ENCODE data around the gene LDLRAD3. TPM values are rescaled to one million over a fixed set of nuclear protein-coding genes. Genes with fewer than 3 reads are reported as not detected.

LDLRAD3 gene
- total RNA-seq, 1 donor from 2014 or later, result 19.6 TPM

GRCh38 chr11:35933320-35933871, 10.5 kb upstream of the LDLRAD3 start:
- H3K36me3 Mint-ChIP-seq (ENCODE audit: insufficient read depth), result no peaks in the 10 kb centered on the region
- TF ChIP-seq CTCF (IDR thresholded peaks at IDR 0.05; ENCODE audit: unreplicated experiment), result no peak
- no peak overlapping the region for H3K4me3 Mint-ChIP-seq (ENCODE audit: low read depth)
- H3K9me3 Mint-ChIP-seq (ENCODE audit: low read depth), result no peaks in the 10 kb centered on the region
- DNase-seq (ENCODE audit: low spot score, unreplicated experiment), result no peak
- no peak overlapping the region for H3K27ac Mint-ChIP-seq
- H3K27me3 Mint-ChIP-seq, result peaks cover 3% of the 10 kb centered on the region
- peaks cover 3% of the 10 kb centered on the region for H3K4me1 Mint-ChIP-seq (ENCODE audit: low read depth)

- no peak for DNase-seq (ENCODE audit: low spot score, unreplicated experiment)
- TF ChIP-seq CTCF (IDR thresholded peaks at IDR 0.05; ENCODE audit: unreplicated experiment), result no peak
- H3K4me1 Mint-ChIP-seq (ENCODE audit: low read depth), result peaks cover 4% of the 10 kb centered on the region
- H3K9me3 Mint-ChIP-seq (ENCODE audit: low read depth), result no peaks in the 10 kb centered on the region
- H3K36me3 Mint-ChIP-seq (ENCODE audit: insufficient read depth), result no peaks in the 10 kb centered on the region
- H3K27me3 Mint-ChIP-seq, result peaks cover 6% of the 10 kb centered on the region
- no peak overlapping the region for H3K27ac Mint-ChIP-seq
- H3K4me3 Mint-ChIP-seq (ENCODE audit: low read depth), result no peak overlapping the region
Observed at GRCh38 chr11:35934271-35934670, 9.6 kb upstream of the LDLRAD3 start.

GRCh38 chr11:35934981-35935380, 8.9 kb upstream of the LDLRAD3 start:
- Mint-ChIP-seq H3K4me3 (ENCODE audit: low read depth) (no peak overlapping the region), H3K4me1 (ENCODE audit: low read depth) (peaks cover 4% of the 10 kb centered on the region), H3K36me3 (ENCODE audit: insufficient read depth) (no peaks in the 10 kb centered on the region), H3K27me3 (peaks cover 7% of the 10 kb centered on the region), H3K9me3 (ENCODE audit: low read depth) (no peaks in the 10 kb centered on the region), H3K27ac (no peak overlapping the region)
- no peak for DNase-seq (ENCODE audit: low spot score, unreplicated experiment)
- no peak for TF ChIP-seq CTCF (IDR thresholded peaks at IDR 0.05; ENCODE audit: unreplicated experiment)

- TF ChIP-seq CTCF (IDR thresholded peaks at IDR 0.05; ENCODE audit: unreplicated experiment), result no peak
- Mint-ChIP-seq H3K4me1 (ENCODE audit: low read depth) (peaks cover 4% of the 10 kb centered on the region), H3K27me3 (peaks cover 8% of the 10 kb centered on the region), H3K36me3 (ENCODE audit: insufficient read depth) (no peaks in the 10 kb centered on the region), H3K27ac (no peak overlapping the region), H3K9me3 (ENCODE audit: low read depth) (no peaks in the 10 kb centered on the region), H3K4me3 (ENCODE audit: low read depth) (no peak overlapping the region)
- no peak for DNase-seq (ENCODE audit: low spot score, unreplicated experiment)
Observed at GRCh38 chr11:35935390-35935789, 8.5 kb upstream of the LDLRAD3 start.

- Mint-ChIP-seq H3K36me3 (ENCODE audit: insufficient read depth) (no peaks in the 10 kb centered on the region), H3K9me3 (ENCODE audit: low read depth) (no peaks in the 10 kb centered on the region), H3K4me3 (ENCODE audit: low read depth) (no peak overlapping the region), H3K4me1 (ENCODE audit: low read depth) (peaks cover 4% of the 10 kb centered on the region), H3K27ac (no peak overlapping the region), H3K27me3 (peaks cover 9% of the 10 kb centered on the region)
- DNase-seq (ENCODE audit: low spot score, unreplicated experiment), result no peak
- TF ChIP-seq CTCF (IDR thresholded peaks at IDR 0.05; ENCODE audit: unreplicated experiment), result no peak
Observed at GRCh38 chr11:35937111-35937510, 6.8 kb upstream of the LDLRAD3 start.

Data from progenitor cell of endocrine pancreas (in vitro differentiated cells).